Endothelial cell of umbilical vein (primary cell): Measurements from ENCODE around the gene APMAP. TPM values are rescaled to one million over a fixed set of nuclear protein-coding genes. Genes with fewer than 3 reads are reported as not detected.

Source experiments
- BruUV-seq: library from RNA; stranded (reverse); fragments of 400-500 nt; replicated peaks from 2 replicates; lab custom pipeline; 2021; lab: Mats Ljungman, UMichigan
- CTCF ChIA-PET: fragments of 300-600, 350-600 bp; sonication (Branson Sonifier 250); formaldehyde crosslinking; loops from one replicate; lab custom pipeline; 2021; ENCODE audit warnings: antibody characterized with exemption, inconsistent platforms; lab: Charles Lee
- POLR2A ChIA-PET: fragments of 300-600, 350-600 bp; sonication (Branson Sonifier 250); formaldehyde crosslinking; loops from one replicate; lab custom pipeline; 2021; ENCODE audit warnings: antibody characterized with exemption, inconsistent platforms; lab: Charles Lee
- DNase-seq: peaks from one replicate; pipeline ENCODE4 v3.0.0-alpha.2; 2011; ENCODE audit warnings: low read depth, low spot score
- FAIRE-seq: peaks from 2 replicates; lab custom pipeline; 2011; peaks lifted over from hg19 to GRCh38; lab: Jason Lieb, UNC
- H2AFZ ChIP-seq: 2 replicates; pipeline ENCODE4 v1.6.0; 2012; ENCODE audit warnings: low read depth, low read length, control low read depth, inconsistent platforms
- H3K27ac ChIP-seq: 2 replicates; pipeline ENCODE4 v1.5.1; 2011; ENCODE audit warnings: low read depth, mild to moderate bottlenecking, control low read depth, low read length, moderate library complexity; ENCODE audit not compliant: insufficient read depth
- H3K27me3 ChIP-seq, 2 experiments: 2 replicates each; pipeline versions ENCODE4 v1.6.0 to v1.6.1; 2011; ENCODE audit warnings: low read length in 2 of 2, mixed read lengths in 1 of 2; ENCODE audit not compliant: control insufficient read depth in 2 of 2, insufficient read depth in 2 of 2
- H3K36me3 ChIP-seq, 2 experiments: 2 replicates in 1 of 2; 3 replicates in 1 of 2; pipeline ENCODE4 v1.5.1; 2011; ENCODE audit warnings: low read length in 2 of 2, mild to moderate bottlenecking in 1 of 2, moderate library complexity in 1 of 2; ENCODE audit not compliant: control insufficient read depth in 2 of 2, insufficient read depth in 2 of 2; ENCODE audit errors: extremely low read depth in 1 of 2
- H3K4me1 ChIP-seq: 3 replicates; pipeline ENCODE4 v1.5.1; 2011; ENCODE audit warnings: mild to moderate bottlenecking, low read length; ENCODE audit not compliant: control insufficient read depth, insufficient read depth; ENCODE audit errors: extremely low read depth
- H3K4me2 ChIP-seq: 2 replicates; pipeline ENCODE4 v1.6.1; 2011; ENCODE audit warnings: low read length, control low read depth, mixed read lengths; ENCODE audit not compliant: insufficient read depth
- H3K4me3 ChIP-seq, 3 experiments: fragments of 200-600 bp in 1 of 3; sonication (generic), shearing (Covaris generic) in 1 of 3; replicated peaks in 1 of 3; 2 replicates each; pipeline ENCODE4 v1.5.1; 2011 to 2016; ENCODE audit warnings: control low read depth in 3 of 3, low read length in 3 of 3, mild to moderate bottlenecking in 2 of 3, inconsistent platforms in 1 of 3, low read depth in 1 of 3, moderate library complexity in 1 of 3; ENCODE audit not compliant: insufficient read depth in 1 of 3
- H3K79me2 ChIP-seq: 2 replicates; pipeline ENCODE4 v1.6.0; 2012; ENCODE audit warnings: low read length, inconsistent platforms; ENCODE audit not compliant: control insufficient read depth, insufficient read depth
- H3K9ac ChIP-seq: replicated peaks from 2 replicates; pipeline ENCODE3; 2011; ENCODE audit warnings: low read length, control low read depth; ENCODE audit not compliant: insufficient read depth; ENCODE audit errors: extremely low read depth
- H3K9me1 ChIP-seq: replicated peaks from 3 replicates; pipeline ENCODE4 v1.6.0; 2011; ENCODE audit warnings: mild to moderate bottlenecking, low read length; ENCODE audit not compliant: control insufficient read depth, insufficient read depth; ENCODE audit errors: extremely low read depth
- H3K9me3 ChIP-seq: replicated peaks from 2 replicates; pipeline ENCODE4 v1.5.1; 2012; ENCODE audit warnings: low read length, inconsistent platforms; ENCODE audit not compliant: control insufficient read depth, insufficient read depth
- H4K20me1 ChIP-seq: replicated peaks from 2 replicates; pipeline ENCODE3; 2011; ENCODE audit warnings: mild to moderate bottlenecking, low read length; ENCODE audit not compliant: control insufficient read depth, insufficient read depth; ENCODE audit errors: extremely low read depth
- EZH2 ChIP-seq: IDR thresholded peaks from 2 replicates; pipeline ENCODE4 v1.6.1; 2012; ENCODE audit warnings: borderline replicate concordance, low read depth, mild to moderate bottlenecking, moderate library complexity, low read length, inconsistent platforms; ENCODE audit not compliant: severe bottlenecking
- FOS ChIP-seq: IDR thresholded peaks from 2 replicates; pipeline ENCODE4 v1.6.1; 2011; ENCODE audit warnings: mild to moderate bottlenecking, low read length, moderate library complexity, borderline replicate concordance; ENCODE audit not compliant: insufficient read depth
- GATA2 ChIP-seq: IDR thresholded peaks from 2 replicates; pipeline ENCODE4 v1.7.0; 2011; ENCODE audit warnings: low read depth, mild to moderate bottlenecking, moderate library complexity, mixed read lengths, low read length; ENCODE audit not compliant: insufficient read length, insufficient read depth
- JUN ChIP-seq: IDR thresholded peaks from 2 replicates; pipeline ENCODE4 v1.6.1; 2011; ENCODE audit warnings: borderline replicate concordance, low read depth; ENCODE audit not compliant: insufficient read length, insufficient read depth
- MYC ChIP-seq: IDR thresholded peaks from one replicate; pipeline ENCODE4 v1.6.1; 2011; ENCODE audit warnings: mild to moderate bottlenecking, low read depth, low read length
- POLR2A ChIP-seq: IDR thresholded peaks from 2 replicates; pipeline ENCODE4 v1.6.1; 2012; ENCODE audit warnings: low read depth, mild to moderate bottlenecking, control low read depth, low read length
- POLR2AphosphoS5 ChIP-seq: IDR thresholded peaks from 2 replicates; pipeline ENCODE4 v1.6.1; 2012; ENCODE audit warnings: low read depth, mild to moderate bottlenecking, control low read depth, low read length, moderate library complexity; ENCODE audit not compliant: insufficient read depth
- dilution Hi-C: fragments of 300-500 bp; cut with MboI; formaldehyde crosslinking; loops from one replicate; pipeline ENCODE4 v1.15.0; 2019; ENCODE audit warnings: low sequenced_read_pairs; ENCODE audit not compliant: extremely low pct_ligation_motif_present
- intact Hi-C: fragments of 100-400 bp; cut with micrococcal nuclease; formaldehyde crosslinking; loops from one replicate; pipeline ENCODE4 v1.10.0; 2022
- polyA plus RNA-seq, 4 experiments: library from polyadenylated mRNA; depleted of rRNA in 3 of 4; stranded (reverse) in 3 of 4; unstranded in 1 of 4; fragments of >200 nt; gene quantifications; 2 replicates each; pipeline versions ENCODE4 v1.2.1 to v1.2.3, GENCODE V29; 2011 to 2012; ENCODE audit warnings: missing spikeins in 1 of 4
- total RNA-seq: library from RNA; stranded (reverse); gene quantifications from 2 replicates; pipeline ENCODE4 v1.2.3, GENCODE V29; 2021
- TF ChIP-seq, protein P1 (sequence below), 2 donors: IDR thresholded peaks; 1 replicate in 1 of 2; 2 replicates in 1 of 2; pipeline ENCODE4 v1.5.1; 2011; ENCODE audit warnings: low read length in 2 of 2, mild to moderate bottlenecking in 2 of 2, moderate library complexity in 2 of 2, control low read depth in 1 of 2, inconsistent platforms in 1 of 2, low read depth in 1 of 2; ENCODE audit not compliant: insufficient read depth in 1 of 2; ENCODE audit errors: extremely low read depth in 1 of 2
- TF ChIP-seq, protein P2 (sequence below): IDR thresholded peaks from 2 replicates; pipeline ENCODE4 v1.6.1; 2011; ENCODE audit not compliant: insufficient read depth, insufficient read length

APMAP gene
- total and polyA plus RNA-seq, 2 donors (not counting 3 experiments of a cell fraction or from before 2014, with no cell fraction given) = 80.7 to 110 TPM

GRCh38 chr20:24951536-24952083, 40.9 kb downstream of the APMAP start:
- Histone ChIP-seq H3K4me1 (no peaks in the 10 kb centered on the region), H3K9ac (no peak overlapping the region), H3K79me2 (no peaks in the 10 kb centered on the region), H3K9me1 (no peaks in the 10 kb centered on the region), H3K27ac (no peak overlapping the region), H3K4me3 (no peak overlapping the region), H3K36me3 (peaks cover 0 to 2% of the 10 kb centered on the region in 2 experiments), H2AFZ (no peak overlapping the region), H3K27me3 (no peaks in the 10 kb centered on the region), H4K20me1 (no peaks in the 10 kb centered on the region), H3K4me2 (no peak overlapping the region), H3K9me3 (no peaks in the 10 kb centered on the region)
- ChIA-PET POLR2A (no interaction called here), CTCF (no interaction called here)
- no peak for TF ChIP-seq EZH2
- TF ChIP-seq, protein P1, sequence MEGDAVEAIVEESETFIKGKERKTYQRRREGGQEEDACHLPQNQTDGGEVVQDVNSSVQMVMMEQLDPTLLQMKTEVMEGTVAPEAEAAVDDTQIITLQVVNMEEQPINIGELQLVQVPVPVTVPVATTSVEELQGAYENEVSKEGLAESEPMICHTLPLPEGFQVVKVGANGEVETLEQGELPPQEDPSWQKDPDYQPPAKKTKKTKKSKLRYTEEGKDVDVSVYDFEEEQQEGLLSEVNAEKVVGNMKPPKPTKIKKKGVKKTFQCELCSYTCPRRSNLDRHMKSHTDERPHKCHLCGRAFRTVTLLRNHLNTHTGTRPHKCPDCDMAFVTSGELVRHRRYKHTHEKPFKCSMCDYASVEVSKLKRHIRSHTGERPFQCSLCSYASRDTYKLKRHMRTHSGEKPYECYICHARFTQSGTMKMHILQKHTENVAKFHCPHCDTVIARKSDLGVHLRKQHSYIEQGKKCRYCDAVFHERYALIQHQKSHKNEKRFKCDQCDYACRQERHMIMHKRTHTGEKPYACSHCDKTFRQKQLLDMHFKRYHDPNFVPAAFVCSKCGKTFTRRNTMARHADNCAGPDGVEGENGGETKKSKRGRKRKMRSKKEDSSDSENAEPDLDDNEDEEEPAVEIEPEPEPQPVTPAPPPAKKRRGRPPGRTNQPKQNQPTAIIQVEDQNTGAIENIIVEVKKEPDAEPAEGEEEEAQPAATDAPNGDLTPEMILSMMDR (IDR thresholded peaks at IDR 0.05; ENCODE audit: extremely low read depth in 1 of 2, insufficient read depth in 1 of 2, low read depth in 1 of 2, low read length in 2 of 2) = no peak
- TF ChIP-seq, protein P2, sequence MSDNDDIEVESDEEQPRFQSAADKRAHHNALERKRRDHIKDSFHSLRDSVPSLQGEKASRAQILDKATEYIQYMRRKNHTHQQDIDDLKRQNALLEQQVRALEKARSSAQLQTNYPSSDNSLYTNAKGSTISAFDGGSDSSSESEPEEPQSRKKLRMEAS = no peak
- no peak for TF ChIP-seq POLR2AphosphoS5
- TF ChIP-seq GATA2 = no peak
- TF ChIP-seq POLR2A = no peak
- no peak for TF ChIP-seq JUN
- no peak for TF ChIP-seq MYC
- TF ChIP-seq FOS = no peak
- no peak for FAIRE-seq
- intact Hi-C loops = no loop called here
- DNase-seq = no peak
- dilution Hi-C loops = no loop called here
- no TSS peak for BruUV-seq
